GM18868 (cell line): ENCODE data around the gene SCN1A.
"Not testable (repeated sequence)": the region's sequence is repeated elsewhere in the genome, so short reads cannot be mapped to it uniquely, and the experiment has no call there.

Source experiments
- ATAC-seq: cut with Tn5 transposase; IDR thresholded peaks from one replicate; pipeline ENCODE4 v1.9.1; 2021; ENCODE audit warnings: mild to moderate bottlenecking, moderate library complexity; ENCODE audit not compliant: unreplicated experiment

SCN1A gene

GRCh38 chr2:166135849-166136258 lies 8.0 kb upstream of the SCN1A start:
- no peak for ATAC-seq

GRCh38 chr2:166135152-166135848 lies 7.5 kb upstream of the SCN1A start:
- no peak for ATAC-seq

DNA sequence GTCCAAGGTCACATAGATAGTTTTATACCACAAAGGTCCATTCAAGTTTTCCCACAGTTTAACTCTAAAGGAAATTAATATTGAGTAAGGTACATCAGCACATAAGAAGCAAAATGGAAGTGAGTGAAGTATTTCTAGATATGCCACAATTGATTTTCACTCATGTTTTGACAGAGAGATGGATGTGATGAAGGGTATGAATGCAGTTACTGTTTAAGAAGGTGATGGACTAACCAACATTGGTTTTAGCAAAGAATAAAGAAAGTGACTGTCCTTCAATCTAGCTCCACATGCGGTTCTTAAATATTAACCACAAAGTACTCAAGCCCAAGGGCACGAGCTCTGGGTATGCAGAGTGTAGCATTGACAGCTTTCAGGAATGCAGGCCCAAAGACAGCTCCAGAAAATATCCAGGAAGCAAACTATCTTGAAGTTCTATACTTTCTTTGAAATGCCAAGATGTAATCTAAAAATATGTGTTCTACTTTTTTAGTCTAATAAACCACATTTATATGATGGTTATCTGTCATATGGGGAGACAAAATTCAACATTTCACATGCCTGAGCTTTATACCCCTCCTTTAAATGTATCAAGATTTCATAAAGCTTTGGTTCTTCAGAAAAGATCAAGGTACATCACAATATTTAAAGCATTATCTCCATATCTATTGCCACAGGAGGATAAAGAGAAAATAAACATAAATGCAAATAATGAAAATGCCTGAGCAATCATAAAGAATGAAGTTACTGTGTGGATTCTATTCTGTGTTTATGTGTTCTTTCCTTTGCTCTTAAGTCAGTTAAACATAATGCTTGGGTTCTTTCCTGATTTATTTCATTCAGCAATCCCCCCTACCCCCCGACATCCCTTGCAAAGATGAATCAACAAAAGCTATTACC lies 6.7 kb upstream of the SCN1A start:
- ATAC-seq = no peak

- ATAC-seq = no peak
Measured at GRCh38 chr2:166133653-166134052, 5.8 kb upstream of the SCN1A start.

- no peak for ATAC-seq
Measured at GRCh38 chr2:166128156-166128505, 311 bp upstream of the SCN1A start.

DNA sequence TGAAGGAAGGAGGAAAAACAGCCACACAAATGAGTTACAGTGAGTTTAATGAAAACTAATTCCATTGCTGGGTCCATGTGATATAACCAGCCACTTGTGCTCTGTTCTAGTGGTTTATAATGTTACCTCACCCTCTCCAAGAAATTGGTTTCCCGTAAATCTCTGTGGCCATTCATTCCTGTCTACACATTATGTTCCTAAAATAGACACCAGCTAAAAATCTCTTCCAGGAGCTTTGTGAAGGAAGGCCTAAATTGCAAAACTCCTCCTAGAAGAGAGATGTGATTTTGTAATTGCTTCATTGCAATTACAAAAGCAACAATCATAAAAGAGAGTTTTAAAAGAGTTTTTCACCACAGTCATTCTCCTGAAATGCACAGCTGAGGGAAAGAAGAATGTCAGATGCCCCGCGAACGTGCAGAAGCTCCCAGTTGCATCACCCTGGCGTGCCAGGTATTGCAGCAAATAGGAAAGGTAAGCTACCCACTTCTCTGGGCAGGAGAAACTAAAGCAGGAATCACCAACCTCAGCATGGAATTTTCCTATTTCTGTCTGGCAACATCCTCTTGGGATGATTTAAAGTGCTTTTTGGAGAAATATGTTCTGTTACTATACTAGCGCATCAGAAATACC lies 1.7 kb downstream of the SCN1A start:
- ATAC-seq = no peak

DNA sequence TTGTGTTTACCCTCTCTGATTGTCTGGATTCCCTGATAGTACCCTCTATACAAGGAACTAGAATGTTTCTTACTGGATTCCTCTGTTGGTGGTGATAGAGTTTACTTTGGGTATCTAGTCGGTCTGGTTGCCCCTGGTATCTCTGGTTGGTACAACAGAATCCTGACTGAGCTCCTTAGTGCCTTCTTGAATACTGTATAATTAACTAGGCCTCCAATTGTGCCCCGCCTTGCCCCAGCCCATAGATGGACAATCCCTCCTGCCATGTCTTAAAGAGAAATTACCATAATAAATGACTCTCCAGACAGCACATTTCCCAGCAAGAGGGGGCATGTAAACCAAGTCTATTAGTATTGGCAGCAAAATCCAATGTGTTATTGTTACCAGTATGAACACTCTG lies 2.3 kb downstream of the SCN1A start:
- no peak for ATAC-seq

DNA sequence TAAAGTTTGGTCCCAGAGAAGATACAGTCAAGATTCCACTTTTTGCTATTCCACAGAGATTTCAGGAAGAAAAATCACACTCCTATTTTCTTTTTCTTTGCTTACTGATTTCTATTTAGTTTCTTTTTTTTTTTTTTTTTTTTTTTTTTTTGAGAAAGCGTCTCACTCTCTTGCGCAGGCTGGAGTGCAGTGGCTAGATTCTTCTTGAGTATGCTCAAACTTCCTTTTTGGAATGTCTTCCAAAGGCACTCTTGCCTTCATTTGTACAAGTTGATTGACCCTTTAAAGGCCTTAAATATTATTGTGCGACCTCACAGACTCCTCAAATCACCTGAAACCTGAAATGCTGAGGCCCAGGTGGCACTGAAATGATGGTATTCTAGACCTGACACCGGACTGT lies 9.6 kb downstream of the SCN1A start:
- ATAC-seq = no peak

- no peak for ATAC-seq
Measured at GRCh38 chr2:166117491-166117890, 10.3 kb downstream of the SCN1A start.

DNA sequence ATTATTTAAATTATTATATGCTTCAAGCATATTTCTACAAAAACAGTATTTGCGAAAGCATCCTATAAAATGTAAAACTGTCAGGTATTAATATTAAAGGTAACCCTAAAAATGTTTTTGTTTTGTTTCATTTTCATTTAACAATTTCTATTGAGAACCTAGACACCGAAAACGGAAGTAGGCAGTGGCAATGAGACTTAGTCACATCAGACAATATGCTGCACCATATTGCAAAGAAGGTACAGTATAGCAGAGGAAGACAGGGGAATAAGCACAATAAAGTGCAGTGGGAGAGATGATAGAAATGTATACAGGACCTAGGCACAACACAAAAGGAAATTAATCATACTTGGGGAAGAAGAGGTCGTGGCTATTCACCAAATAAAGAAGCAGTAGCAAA lies 12.2 kb downstream of the SCN1A start:
- peak; percentile 76 for ATAC-seq

GRCh38 chr2:166112193-166112605 lies 15.6 kb downstream of the SCN1A start:
- peak; percentile 50 for ATAC-seq

DNA sequence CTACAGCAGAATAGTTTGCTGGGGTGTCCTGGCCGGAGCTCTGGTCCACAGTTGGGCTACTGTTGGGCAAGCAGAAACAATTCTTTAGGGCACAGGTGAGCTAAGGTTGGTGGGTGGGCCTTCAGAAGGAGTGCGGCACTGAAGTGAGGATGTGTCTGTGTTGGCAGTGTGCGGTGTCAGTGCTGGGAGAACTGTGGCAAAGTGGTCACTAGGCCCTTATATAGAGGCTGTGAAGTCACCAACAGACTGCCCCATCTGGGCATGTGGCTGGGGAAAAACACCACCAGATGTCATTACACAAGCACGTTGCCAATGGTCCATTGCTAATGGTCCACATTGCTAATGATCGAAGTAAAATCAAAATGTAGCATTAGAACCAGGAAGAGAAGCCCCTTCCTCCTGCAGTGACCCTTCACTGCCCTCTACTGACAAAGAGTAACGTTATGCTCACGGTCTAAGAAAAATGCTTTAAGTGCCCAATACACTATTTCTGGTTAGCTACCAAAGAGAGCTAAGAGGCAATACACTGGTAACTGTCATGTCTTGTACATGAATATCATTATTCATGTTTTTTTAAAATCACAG lies 21.3 kb downstream of the SCN1A start:
- ATAC-seq = no peak

DNA sequence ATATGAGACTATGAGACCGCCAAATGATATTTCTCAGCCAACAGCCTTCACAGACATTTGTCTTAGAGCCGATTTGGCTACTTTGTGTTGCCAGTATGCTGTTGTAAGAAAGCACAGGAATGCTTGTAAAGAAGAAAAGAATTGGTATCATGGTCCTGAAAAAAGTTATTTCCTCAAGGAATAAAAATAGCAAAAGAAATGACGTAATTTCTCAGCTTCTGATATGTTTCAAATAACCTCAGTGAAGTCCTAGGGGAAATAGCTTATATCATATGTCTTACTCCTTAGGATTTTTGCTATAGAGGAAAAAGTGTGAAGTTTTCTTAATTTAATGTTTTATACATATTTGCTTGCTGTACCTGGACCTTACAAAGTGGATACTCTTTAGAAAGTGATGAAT lies 23.0 kb downstream of the SCN1A start:
- ATAC-seq = no peak

DNA sequence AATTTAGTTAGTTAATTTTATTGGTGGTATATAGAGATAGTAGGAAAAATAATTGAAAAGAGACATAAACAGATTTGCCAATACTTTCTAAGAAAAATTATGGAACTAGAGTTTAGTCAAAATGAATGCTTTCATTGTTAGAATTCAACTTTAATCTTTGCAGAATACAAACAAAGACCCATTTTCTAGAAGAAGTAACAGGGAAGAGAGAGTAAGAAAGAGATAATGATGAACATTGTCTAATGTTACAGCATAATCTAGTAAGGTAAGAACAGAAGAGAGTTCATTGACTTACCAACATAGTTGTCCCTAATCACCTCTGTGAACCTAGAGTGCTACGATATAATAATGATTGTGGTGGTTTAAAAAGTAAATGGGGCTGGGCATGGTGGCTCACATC lies 23.7 kb downstream of the SCN1A start:
- no peak for ATAC-seq

- ATAC-seq = not testable (repeated sequence)
Measured at GRCh38 chr2:166103277-166103676, 24.5 kb downstream of the SCN1A start.

DNA sequence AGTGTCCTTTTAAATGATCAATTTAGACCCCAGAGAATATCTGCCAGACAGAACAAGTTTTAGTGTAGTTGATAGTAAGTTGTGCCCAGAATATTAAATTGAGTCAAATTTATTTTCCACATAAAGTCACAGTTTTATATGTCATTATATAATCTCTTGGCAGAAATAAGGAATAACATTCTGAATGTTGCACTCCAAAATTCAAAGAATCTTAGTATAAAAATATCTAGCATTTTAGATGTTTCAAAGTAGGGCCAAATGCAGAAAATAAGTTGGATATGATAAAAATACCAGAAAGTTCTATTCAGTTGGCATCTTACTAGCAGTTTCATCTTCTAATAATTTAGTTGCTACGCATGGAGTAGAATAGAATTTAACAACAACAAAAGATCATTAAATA lies 33.5 kb downstream of the SCN1A start:
- ATAC-seq = no peak

DNA sequence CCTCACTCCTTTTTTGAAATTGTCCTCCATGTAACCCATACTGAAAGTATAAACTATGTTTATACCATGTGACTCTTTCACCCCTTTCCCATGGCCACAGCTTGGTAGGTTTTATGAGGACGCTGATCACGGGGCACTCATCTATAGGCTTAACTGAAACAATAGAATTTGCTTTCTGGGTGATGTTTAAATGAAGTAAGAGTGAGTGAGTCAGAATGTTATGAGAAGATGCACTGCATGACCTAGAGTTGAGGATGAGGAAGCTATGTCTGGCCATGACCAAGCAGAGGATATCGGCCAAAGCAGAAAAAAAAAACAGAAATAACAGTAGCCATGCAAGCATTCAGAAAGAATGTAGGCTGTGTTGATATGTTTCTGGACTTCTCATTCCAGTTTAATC lies 34.9 kb downstream of the SCN1A start:
- no peak for ATAC-seq

DNA sequence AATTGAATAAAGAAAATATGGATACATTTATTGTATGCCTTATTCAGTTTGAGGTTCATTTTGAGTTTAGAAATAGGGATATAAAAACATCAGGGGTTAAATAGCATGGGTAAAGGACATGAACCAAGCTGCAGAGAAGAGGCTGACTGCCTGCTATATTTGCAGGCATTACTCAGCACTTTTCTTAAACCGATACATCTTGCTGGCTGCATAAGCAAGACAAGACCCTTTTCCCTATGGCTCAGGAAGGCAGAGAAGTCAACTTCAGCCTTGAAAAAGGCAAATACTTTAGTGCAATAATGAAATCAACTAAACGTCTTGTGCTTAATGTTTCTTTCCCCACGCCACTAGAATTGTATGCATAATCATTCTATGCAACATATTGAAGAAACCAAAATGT lies 36.4 kb downstream of the SCN1A start:
- ATAC-seq = no peak

- no peak for ATAC-seq
Measured at GRCh38 chr2:166090908-166091307, 36.9 kb downstream of the SCN1A start.

DNA sequence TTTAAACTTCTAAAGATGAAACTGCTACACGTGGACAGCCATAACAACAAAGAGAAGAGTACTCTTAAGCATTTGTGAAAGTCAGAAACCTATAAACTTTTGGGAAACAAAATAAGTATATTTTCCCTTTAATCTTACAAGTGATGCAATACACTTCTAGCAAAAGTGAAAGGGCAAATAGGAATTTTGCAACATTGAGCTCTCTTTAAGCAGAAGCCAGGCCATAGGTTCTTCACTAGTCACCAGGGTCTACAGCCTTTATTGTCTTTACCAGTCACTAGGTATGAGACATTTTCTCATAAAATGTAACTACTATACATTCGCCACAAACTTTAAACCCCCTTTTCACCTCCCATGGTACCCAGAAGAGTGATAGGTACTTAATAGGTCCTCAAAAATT lies 37.5 kb downstream of the SCN1A start:
- ATAC-seq = no peak

- no peak for ATAC-seq
Measured at GRCh38 chr2:166088634-166089033, 39.2 kb downstream of the SCN1A start.

DNA sequence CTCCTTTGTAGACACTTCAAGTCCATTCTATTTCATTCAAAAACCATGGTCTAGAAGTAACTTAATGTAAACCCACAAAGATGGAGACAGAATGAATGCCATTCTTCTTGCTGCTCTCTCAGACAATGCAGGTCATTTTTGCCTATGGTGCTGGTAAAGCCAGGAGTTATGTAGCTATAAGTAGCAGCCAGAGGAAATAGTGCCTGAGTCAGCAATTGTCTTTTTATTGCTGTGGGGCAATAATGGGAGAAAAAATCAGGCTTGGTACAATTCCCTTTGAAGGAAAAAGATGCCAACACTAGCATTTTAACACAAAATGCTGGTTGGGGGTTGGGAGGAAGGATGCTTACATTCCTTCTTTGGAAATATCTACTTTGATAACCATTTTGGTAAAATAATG lies 43.5 kb downstream of the SCN1A start:
- no peak for ATAC-seq
